NCI-H1436 (cell line): ENCODE data around the gene PAEP.
"Not testable (repeated sequence)": the region's sequence is repeated elsewhere in the genome, so short reads cannot be mapped to it uniquely, and the experiment has no call there.

Experiments used
- DNase-seq: peaks from one replicate; lab custom pipeline; 2025; lab: John Stamatoyannopoulos, UW

PAEP gene

GRCh38 chr9:135526089-135526729 lies 35.3 kb upstream of the PAEP start:
- no peak for DNase-seq

GRCh38 chr9:135526730-135527571 lies 34.6 kb upstream of the PAEP start:
- no peak for DNase-seq

GRCh38 chr9:135528842-135529435 lies 32.6 kb upstream of the PAEP start:
- DNase-seq = not testable (repeated sequence)

GRCh38 chr9:135530146-135530545 lies 31.4 kb upstream of the PAEP start:
- DNase-seq = no peak

- no peak for DNase-seq
Measured at GRCh38 chr9:135531096-135531495, 30.5 kb upstream of the PAEP start.

GRCh38 chr9:135533113-135533512 lies 28.4 kb upstream of the PAEP start:
- DNase-seq = no peak

- no peak for DNase-seq
Measured at GRCh38 chr9:135533674-135534073, 27.9 kb upstream of the PAEP start.

GRCh38 chr9:135534192-135534711 lies 27.3 kb upstream of the PAEP start:
- DNase-seq = not testable (repeated sequence)

GRCh38 chr9:135534826-135535225 lies 26.7 kb upstream of the PAEP start:
- DNase-seq = not testable (repeated sequence)

GRCh38 chr9:135535631-135536030 lies 25.9 kb upstream of the PAEP start:
- not testable (repeated sequence) for DNase-seq

GRCh38 chr9:135536216-135536615 lies 25.3 kb upstream of the PAEP start:
- no peak for DNase-seq

GRCh38 chr9:135543262-135543894 lies 18.2 kb upstream of the PAEP start:
- DNase-seq = not testable (repeated sequence)

GRCh38 chr9:135544981-135545635 lies 16.4 kb upstream of the PAEP start:
- DNase-seq = no peak

GRCh38 chr9:135545646-135546176 lies 15.8 kb upstream of the PAEP start, which contains the start of gene OBP2A:
TSS of gene OBP2A (plus strand) at chr9:135546126. CDS start at chr9:135546181, 55 bp downstream.
- not testable (repeated sequence) for DNase-seq

- DNase-seq = not testable (repeated sequence)
Measured at GRCh38 chr9:135546792-135547617, 14.6 kb upstream of the PAEP start.

- no peak for DNase-seq
Measured at GRCh38 chr9:135547756-135548736, 13.5 kb upstream of the PAEP start.

- not testable (repeated sequence) for DNase-seq
Measured at GRCh38 chr9:135549478-135550343, 11.8 kb upstream of the PAEP start.

- DNase-seq = no peak
Measured at GRCh38 chr9:135550344-135550918, 11.1 kb upstream of the PAEP start.
